ENCODE data around the gene MTMR3.

The MTMR3 gene

GRCh38 chr22:29997516-29997915, 114.5 kb downstream of the MTMR3 start:
- in situ Hi-C loops (cut with MboI; ENCODE audit: low sequenced_read_pairs) = no loop called here
- H3K4me1 ChIP-seq = peaks cover 9% of the 10 kb centered on the region
- DNase-seq (ENCODE audit: low spot score in 2 of 2) = no peak
- H3K27me3 ChIP-seq (ENCODE audit: low read depth) = no peaks in the 10 kb centered on the region
- no peaks in the 10 kb centered on the region for H3K9me3 ChIP-seq
- peaks cover 7% of the 10 kb centered on the region for H3K36me3 ChIP-seq (replicated peaks)
- H3K4me3 ChIP-seq = no peak overlapping the region

- H3K4me1 ChIP-seq = peaks cover 5% of the 10 kb centered on the region
- in situ Hi-C loops (cut with MboI; ENCODE audit: low sequenced_read_pairs) = no loop called here
- DNase-seq (ENCODE audit: low spot score in 2 of 2) = peak in 1 of 2 experiments; percentile 39
Observed at GRCh38 chr22:29998627-29999384, 115.8 kb downstream of the MTMR3 start.

GRCh38 chr22:30000566-30000965, 117.6 kb downstream of the MTMR3 start:
- no peak overlapping the region for H3K4me3 ChIP-seq
- no peaks in the 10 kb centered on the region for H3K9me3 ChIP-seq
- peaks cover 10% of the 10 kb centered on the region for H3K36me3 ChIP-seq (replicated peaks)
- H3K27me3 ChIP-seq (ENCODE audit: low read depth) = no peaks in the 10 kb centered on the region
- H3K4me1 ChIP-seq = no peaks in the 10 kb centered on the region
- in situ Hi-C loops (cut with MboI; ENCODE audit: low sequenced_read_pairs) = loop anchor here (10.0 kb wide), 1 partner anchor 186 kb away; no protein-coding TSS in a partner anchor
- DNase-seq (ENCODE audit: low spot score in 2 of 2) = no peak

More at GRCh38 chr22:29998627-29999384, 115.8 kb downstream of the MTMR3 start:
- no peak overlapping the region for H3K4me3 ChIP-seq
- no peaks in the 10 kb centered on the region for H3K27me3 ChIP-seq (ENCODE audit: low read depth)
- peaks cover 10% of the 10 kb centered on the region for H3K36me3 ChIP-seq (replicated peaks)
- H3K9me3 ChIP-seq = no peaks in the 10 kb centered on the region

- in situ Hi-C loops (cut with MboI; ENCODE audit: low sequenced_read_pairs) = loop anchor here (10.0 kb wide), 1 partner anchor 187 kb away; no protein-coding TSS in a partner anchor
- Histone ChIP-seq H3K27me3 (ENCODE audit: low read depth) (no peaks in the 10 kb centered on the region), H3K4me3 (no peak overlapping the region), H3K9me3 (no peaks in the 10 kb centered on the region), H3K36me3 (replicated peaks) (peaks cover 10% of the 10 kb centered on the region), H3K4me1 (no peaks in the 10 kb centered on the region)
- no peak for DNase-seq (ENCODE audit: low spot score in 2 of 2)
Observed at GRCh38 chr22:30001459-30001858, 118.5 kb downstream of the MTMR3 start.

- Histone ChIP-seq H3K4me3 (no peak overlapping the region), H3K4me1 (peaks cover 2% of the 10 kb centered on the region), H3K36me3 (replicated peaks) (peaks cover 10% of the 10 kb centered on the region), H3K9me3 (no peaks in the 10 kb centered on the region), H3K27me3 (ENCODE audit: low read depth) (no peaks in the 10 kb centered on the region)
- in situ Hi-C loops (cut with MboI; ENCODE audit: low sequenced_read_pairs) = loop anchor here (10.0 kb wide), 1 partner anchor 188 kb away; no protein-coding TSS in a partner anchor
- DNase-seq (ENCODE audit: low spot score in 2 of 2) = no peak
Observed at GRCh38 chr22:30002861-30003486, 120.0 kb downstream of the MTMR3 start.

GRCh38 chr22:30004101-30004500, 121.1 kb downstream of the MTMR3 start:
- in situ Hi-C loops (cut with MboI; ENCODE audit: low sequenced_read_pairs) = loop anchor here (10.0 kb wide), 1 partner anchor 189 kb away; no protein-coding TSS in a partner anchor
- Histone ChIP-seq H3K36me3 (replicated peaks) (peaks cover 10% of the 10 kb centered on the region), H3K4me3 (no peak overlapping the region), H3K27me3 (ENCODE audit: low read depth) (no peaks in the 10 kb centered on the region), H3K9me3 (no peaks in the 10 kb centered on the region), H3K4me1 (peaks cover 14% of the 10 kb centered on the region)
- DNase-seq (ENCODE audit: low spot score in 2 of 2) = no peak

- DNase-seq (ENCODE audit: low spot score in 2 of 2) = no peak
- H3K9me3 ChIP-seq = no peaks in the 10 kb centered on the region
- no peaks in the 10 kb centered on the region for H3K27me3 ChIP-seq (ENCODE audit: low read depth)
- H3K4me3 ChIP-seq = no peak overlapping the region
- in situ Hi-C loops (cut with MboI; ENCODE audit: low sequenced_read_pairs) = loop anchor here (10.0 kb wide), 1 partner anchor 190 kb away; no protein-coding TSS in a partner anchor
- 0 out of 2 replicates have a peak, but pooled peaks cover 6% of the 10 kb centered on the region for H3K36me3 ChIP-seq (replicated peaks)
- H3K4me1 ChIP-seq = peaks cover 20% of the 10 kb centered on the region
Observed at GRCh38 chr22:30004694-30005093, 121.7 kb downstream of the MTMR3 start.

- 0 out of 2 replicates have a peak, but pooled peaks cover 6% of the 10 kb centered on the region for H3K36me3 ChIP-seq (replicated peaks)
- H3K9me3 ChIP-seq = no peaks in the 10 kb centered on the region
- peaks cover 25% of the 10 kb centered on the region for H3K4me1 ChIP-seq
- no peaks in the 10 kb centered on the region for H3K27me3 ChIP-seq (ENCODE audit: low read depth)
- no peak overlapping the region for H3K4me3 ChIP-seq
- DNase-seq (ENCODE audit: low spot score in 2 of 2) = peak; percentile 74 to 83
- in situ Hi-C loops (cut with MboI; ENCODE audit: low sequenced_read_pairs) = loop anchor here (10.0 kb wide), 1 partner anchor 191 kb away; no protein-coding TSS in a partner anchor
Observed at GRCh38 chr22:30005213-30005857, 122.4 kb downstream of the MTMR3 start.

- no peak for DNase-seq (ENCODE audit: low spot score in 2 of 2)
- H3K9me3 ChIP-seq = no peaks in the 10 kb centered on the region
- in situ Hi-C loops (cut with MboI; ENCODE audit: low sequenced_read_pairs) = loop anchor here (10.0 kb wide), 1 partner anchor 193 kb away; no protein-coding TSS in a partner anchor
- H3K36me3 ChIP-seq (replicated peaks) = 0 out of 2 replicates have a peak, but pooled peaks cover 6% of the 10 kb centered on the region
- H3K27me3 ChIP-seq (ENCODE audit: low read depth) = no peaks in the 10 kb centered on the region
- no peak overlapping the region for H3K4me3 ChIP-seq
- peaks cover 25% of the 10 kb centered on the region for H3K4me1 ChIP-seq
Observed at GRCh38 chr22:30007361-30007760, 124.4 kb downstream of the MTMR3 start.

- H3K27me3 ChIP-seq (ENCODE audit: low read depth) = no peaks in the 10 kb centered on the region
- peak; percentile 72 to 86 for DNase-seq (ENCODE audit: low spot score in 2 of 2)
- H3K4me1 ChIP-seq = peaks cover 25% of the 10 kb centered on the region
- H3K4me3 ChIP-seq = no peak overlapping the region
- in situ Hi-C loops (cut with MboI; ENCODE audit: low sequenced_read_pairs) = loop anchor here (10.0 kb wide), 1 partner anchor 194 kb away; no protein-coding TSS in a partner anchor
- H3K36me3 ChIP-seq (replicated peaks) = 0 out of 2 replicates have a peak, but pooled peaks cover 11% of the 10 kb centered on the region
- no peaks in the 10 kb centered on the region for H3K9me3 ChIP-seq
Observed at GRCh38 chr22:30008401-30008800, 125.4 kb downstream of the MTMR3 start.

- H3K27me3 ChIP-seq (ENCODE audit: low read depth) = no peaks in the 10 kb centered on the region
- H3K4me3 ChIP-seq = no peak overlapping the region
- 0 out of 2 replicates have a peak, but pooled peaks cover 11% of the 10 kb centered on the region for H3K36me3 ChIP-seq (replicated peaks)
- no peaks in the 10 kb centered on the region for H3K9me3 ChIP-seq
- DNase-seq (ENCODE audit: low spot score in 2 of 2) = peak in 1 of 2 experiments; percentile 28
- peaks cover 25% of the 10 kb centered on the region for H3K4me1 ChIP-seq
- in situ Hi-C loops (cut with MboI; ENCODE audit: low sequenced_read_pairs) = loop anchor here (10.0 kb wide), 1 partner anchor 195 kb away; no protein-coding TSS in a partner anchor
Observed at GRCh38 chr22:30009478-30009877, 126.5 kb downstream of the MTMR3 start.

GRCh38 chr22:30010789-30011405, 127.9 kb downstream of the MTMR3 start:
- Histone ChIP-seq H3K27me3 (ENCODE audit: low read depth) (no peaks in the 10 kb centered on the region), H3K4me1 (peaks cover 25% of the 10 kb centered on the region), H3K36me3 (replicated peaks) (peaks cover 13% of the 10 kb centered on the region), H3K9me3 (no peaks in the 10 kb centered on the region), H3K4me3 (no peak overlapping the region)
- in situ Hi-C loops (cut with MboI; ENCODE audit: low sequenced_read_pairs) = no loop called here
- DNase-seq (ENCODE audit: low spot score in 2 of 2) = no peak

GRCh38 chr22:30013201-30013600, 130.2 kb downstream of the MTMR3 start:
- in situ Hi-C loops (cut with MboI; ENCODE audit: low sequenced_read_pairs) = no loop called here
- Histone ChIP-seq H3K4me1 (peaks cover 20% of the 10 kb centered on the region), H3K9me3 (no peaks in the 10 kb centered on the region), H3K27me3 (ENCODE audit: low read depth) (no peaks in the 10 kb centered on the region), H3K4me3 (no peak overlapping the region), H3K36me3 (replicated peaks) (peaks cover 30% of the 10 kb centered on the region)
- DNase-seq (ENCODE audit: low spot score in 2 of 2) = no peak
